Chondrocyte (in vitro differentiated cells): ENCODE data around the gene GABBR2. TPM values are rescaled to one million over a fixed set of nuclear protein-coding genes. Genes with fewer than 3 reads are reported as not detected.

Source experiments
- DNase-seq: peaks from one replicate; pipeline ENCODE4 v3.0.0; 2021; ENCODE audit warnings: mixed read lengths, low spot score
- H3K27ac Mint-ChIP-seq: one replicate; pipeline ENCODE4 v1.8.0; 2021; ENCODE audit warnings: mild to moderate bottlenecking, moderate library complexity, mixed read lengths; ENCODE audit not compliant: unreplicated experiment
- H3K27me3 Mint-ChIP-seq: 2 replicates; pipeline ENCODE4 v1.8.0; 2021; ENCODE audit warnings: low read depth, mixed read lengths
- H3K36me3 Mint-ChIP-seq: 2 replicates; pipeline ENCODE4 v1.8.0; 2021; ENCODE audit warnings: low read depth, mixed read lengths
- H3K4me1 Mint-ChIP-seq: 2 replicates; pipeline ENCODE4 v1.8.0; 2021; ENCODE audit warnings: low read depth, mild to moderate bottlenecking, mixed read lengths
- H3K4me3 Mint-ChIP-seq: one replicate; pipeline ENCODE4 v1.8.0; 2021; ENCODE audit warnings: mild to moderate bottlenecking, moderate library complexity, mixed read lengths; ENCODE audit not compliant: unreplicated experiment
- H3K9me3 Mint-ChIP-seq: 2 replicates; pipeline ENCODE4 v1.8.0; 2021; ENCODE audit warnings: low read depth, mixed read lengths
- CTCF ChIP-seq: fragments of 200-600 bp; sonication (generic); IDR thresholded peaks from 2 replicates; pipeline ENCODE4 v1.5.0; 2021; ENCODE audit warnings: antibody characterized with exemption, mild to moderate bottlenecking, moderate library complexity
- total RNA-seq: library from RNA; stranded (reverse); gene quantifications from 3 replicates; pipeline ENCODE4 v1.2.1, GENCODE V29; 2021

The GABBR2 gene
- total RNA-seq, 1 donor from 2014 or later: 0.12 TPM

GRCh38 chr9:98372077-98372836 is 336.5 kb downstream of the GABBR2 start:
- no peak for DNase-seq
- H3K4me3 Mint-ChIP-seq: no peak overlapping the region
- H3K27ac Mint-ChIP-seq: no peak overlapping the region
- H3K27me3 Mint-ChIP-seq: peaks cover 7% of the 10 kb centered on the region
- H3K4me1 Mint-ChIP-seq: peaks cover 9% of the 10 kb centered on the region
- H3K36me3 Mint-ChIP-seq: no peaks in the 10 kb centered on the region
- no peaks in the 10 kb centered on the region for H3K9me3 Mint-ChIP-seq
- no peak for TF ChIP-seq CTCF

- peaks cover 12% of the 10 kb centered on the region for H3K27me3 Mint-ChIP-seq
- no peak overlapping the region for H3K27ac Mint-ChIP-seq
- TF ChIP-seq CTCF: no peak
- no peaks in the 10 kb centered on the region for H3K36me3 Mint-ChIP-seq
- no peak overlapping the region for H3K4me3 Mint-ChIP-seq
- H3K4me1 Mint-ChIP-seq: peaks cover 9% of the 10 kb centered on the region
- H3K9me3 Mint-ChIP-seq: peaks cover under 1% of the 10 kb centered on the region
- no peak for DNase-seq
Observed at GRCh38 chr9:98370976-98371315, 337.8 kb downstream of the GABBR2 start.

- DNase-seq: no peak
- Mint-ChIP-seq H3K9me3 (peaks cover 5% of the 10 kb centered on the region), H3K4me1 (peaks cover 9% of the 10 kb centered on the region), H3K27ac (no peak overlapping the region), H3K4me3 (no peak overlapping the region), H3K27me3 (peaks cover 12% of the 10 kb centered on the region), H3K36me3 (no peaks in the 10 kb centered on the region)
- no peak for TF ChIP-seq CTCF
Observed at GRCh38 chr9:98370300-98370975, 338.3 kb downstream of the GABBR2 start.

GRCh38 chr9:98369896-98370295 is 338.8 kb downstream of the GABBR2 start:
- H3K27ac Mint-ChIP-seq: no peak overlapping the region
- H3K4me1 Mint-ChIP-seq: peaks cover 6% of the 10 kb centered on the region
- no peak for DNase-seq
- peaks cover 11% of the 10 kb centered on the region for H3K9me3 Mint-ChIP-seq
- TF ChIP-seq CTCF: no peak
- H3K36me3 Mint-ChIP-seq: peaks cover 1% of the 10 kb centered on the region
- no peak overlapping the region for H3K4me3 Mint-ChIP-seq
- peaks cover 12% of the 10 kb centered on the region for H3K27me3 Mint-ChIP-seq

- peaks cover 1% of the 10 kb centered on the region for H3K36me3 Mint-ChIP-seq
- TF ChIP-seq CTCF: no peak
- peak; percentile 42 for DNase-seq
- peaks cover 12% of the 10 kb centered on the region for H3K27me3 Mint-ChIP-seq
- no peak overlapping the region for H3K4me3 Mint-ChIP-seq
- H3K27ac Mint-ChIP-seq: no peak overlapping the region
- H3K9me3 Mint-ChIP-seq: peaks cover 11% of the 10 kb centered on the region
- peaks cover 3% of the 10 kb centered on the region for H3K4me1 Mint-ChIP-seq
Observed at GRCh38 chr9:98369471-98369870, 339.3 kb downstream of the GABBR2 start.
